ENCODE data around the gene HBE1.

HBE1 gene

DNA sequence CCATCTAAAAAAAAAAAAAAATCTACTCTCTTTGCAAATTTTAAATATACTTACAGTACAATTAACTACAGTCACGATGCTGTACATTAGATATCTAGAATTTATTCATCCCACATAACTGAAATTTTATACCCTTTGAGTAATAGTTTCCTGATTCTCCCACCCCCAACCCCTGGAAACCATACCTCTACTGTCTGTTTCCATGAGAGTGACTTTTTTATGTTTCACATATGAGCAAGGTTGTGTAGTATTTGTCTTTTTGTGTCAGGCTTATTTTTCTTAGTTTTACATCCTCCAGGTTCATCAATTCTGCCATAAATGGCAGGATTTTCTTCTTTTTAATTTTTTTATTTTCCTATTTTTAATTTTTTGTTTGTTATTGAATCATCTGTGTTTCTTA is 46.1 kb downstream of the HBE1 start:
- in situ Hi-C loops (cut with HindIII; ENCODE audit: low sequenced_read_pairs) = no loop called here

DNA sequence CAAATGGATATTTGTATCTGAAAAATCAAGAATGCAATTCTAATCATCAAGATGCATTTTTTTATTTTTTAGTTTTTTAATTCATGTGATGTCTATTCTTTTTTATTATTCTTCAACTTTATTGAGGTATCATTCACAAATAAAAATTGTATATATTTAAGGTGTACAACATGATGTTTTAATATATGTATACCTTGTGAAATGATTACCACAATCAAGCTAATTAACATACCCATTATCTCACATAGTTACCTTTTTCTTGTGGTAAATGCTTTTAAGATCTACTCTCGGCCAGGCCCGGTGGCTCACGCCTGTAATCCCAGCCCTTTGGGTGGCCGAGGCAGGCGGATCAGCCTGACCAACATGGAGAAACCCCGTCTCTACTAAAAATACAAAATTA is 46.6 kb downstream of the HBE1 start:
- H3K4me3 ChIP-seq (ENCODE audit: low read depth, low read length) = no peak overlapping the region
- TF ChIP-seq, protein P1, sequence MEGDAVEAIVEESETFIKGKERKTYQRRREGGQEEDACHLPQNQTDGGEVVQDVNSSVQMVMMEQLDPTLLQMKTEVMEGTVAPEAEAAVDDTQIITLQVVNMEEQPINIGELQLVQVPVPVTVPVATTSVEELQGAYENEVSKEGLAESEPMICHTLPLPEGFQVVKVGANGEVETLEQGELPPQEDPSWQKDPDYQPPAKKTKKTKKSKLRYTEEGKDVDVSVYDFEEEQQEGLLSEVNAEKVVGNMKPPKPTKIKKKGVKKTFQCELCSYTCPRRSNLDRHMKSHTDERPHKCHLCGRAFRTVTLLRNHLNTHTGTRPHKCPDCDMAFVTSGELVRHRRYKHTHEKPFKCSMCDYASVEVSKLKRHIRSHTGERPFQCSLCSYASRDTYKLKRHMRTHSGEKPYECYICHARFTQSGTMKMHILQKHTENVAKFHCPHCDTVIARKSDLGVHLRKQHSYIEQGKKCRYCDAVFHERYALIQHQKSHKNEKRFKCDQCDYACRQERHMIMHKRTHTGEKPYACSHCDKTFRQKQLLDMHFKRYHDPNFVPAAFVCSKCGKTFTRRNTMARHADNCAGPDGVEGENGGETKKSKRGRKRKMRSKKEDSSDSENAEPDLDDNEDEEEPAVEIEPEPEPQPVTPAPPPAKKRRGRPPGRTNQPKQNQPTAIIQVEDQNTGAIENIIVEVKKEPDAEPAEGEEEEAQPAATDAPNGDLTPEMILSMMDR (IDR thresholded peaks at IDR 0.05; ENCODE audit: low read depth, low read length) = no peak
- in situ Hi-C loops (cut with HindIII; ENCODE audit: low sequenced_read_pairs) = no loop called here
- DNase-seq (ENCODE audit: low read depth, low spot score) = no peak

More for the DNA sequence above, 46.1 kb downstream of the HBE1 start:
- no peak for DNase-seq (ENCODE audit: low read depth, low spot score)
- H3K4me3 ChIP-seq (ENCODE audit: low read depth, low read length) = no peak overlapping the region
- TF ChIP-seq, protein P1 (IDR thresholded peaks at IDR 0.05; ENCODE audit: low read depth, low read length) = no peak

Data from astrocyte of the spinal cord (primary cell).